T-cell (primary cell): ENCODE results near the gene MCCC1. TPM values are rescaled to one million over a fixed set of nuclear protein-coding genes. Genes with fewer than 3 reads are reported as not detected.
A peak's percentile ranks its signal among the peaks of the same experiment; 100 is the strongest.
"Not testable (repeated sequence)": the region's sequence is repeated elsewhere in the genome, so short reads cannot be mapped to it uniquely, and the experiment has no call there.

Source experiments
- ATAC-seq, 4 experiments: fragments of 200-7000 bp in 3 of 4; fragments of 150-1000 bp in 1 of 4; cut with Tn5 transposase; replicated peaks in 1 of 4; 1 replicate in 3 of 4; 2 replicates in 1 of 4; pipeline ENCODE4 v1.10.0; 2021; ENCODE audit warnings: moderate library complexity in 3 of 4, mild to moderate bottlenecking in 2 of 4, moderate number of reproducible peaks in 1 of 4
- CTCF ChIA-PET, 2 donors: fragments of 300-600 bp; sonication (Branson Sonifier 250); formaldehyde crosslinking; loops; one replicate each; lab custom pipeline; 2022; ENCODE audit warnings: antibody characterized with exemption in 2 of 2; lab: Charles Lee
- POLR2A ChIA-PET, 2 donors: fragments of 300-600 bp; sonication (Branson Sonifier 250); formaldehyde crosslinking; loops; one replicate each; lab custom pipeline; 2022; ENCODE audit warnings: antibody characterized with exemption in 2 of 2; lab: Charles Lee
- DNase-seq, 35 experiments: peaks; one replicate each; pipeline versions ENCODE4 v3.0.0 to v3.0.0-alpha.2; 2013 to 2023
- H3K27ac ChIP-seq: one replicate; pipeline ENCODE4 v1.5.1; 2013; ENCODE audit warnings: low read length
- H3K27me3 ChIP-seq, 2 experiments: replicated peaks in 1 of 2; 1 replicate in 1 of 2; 2 replicates in 1 of 2; pipeline versions ENCODE4 v1.6.1 to v1.7.0; 2013; ENCODE audit warnings: low read length in 1 of 2, mixed read lengths in 1 of 2; ENCODE audit not compliant: control insufficient read depth in 2 of 2, insufficient read depth in 2 of 2; ENCODE audit errors: extremely low read depth in 1 of 2
- H3K36me3 ChIP-seq, 2 donors: 1 replicate in 1 of 2; 2 replicates in 1 of 2; pipeline versions ENCODE4 v1.6.1 to v1.7.0; 2013; ENCODE audit warnings: low read length in 1 of 2; ENCODE audit not compliant: control insufficient read depth in 2 of 2, insufficient read depth in 1 of 2; ENCODE audit errors: extremely low read depth in 1 of 2
- H3K4me1 ChIP-seq, 2 experiments: 1 replicate in 1 of 2; 2 replicates in 1 of 2; pipeline versions ENCODE4 v1.6.1 to v1.7.0; 2013; ENCODE audit warnings: low read length in 2 of 2, mixed read lengths in 1 of 2; ENCODE audit not compliant: insufficient read depth in 2 of 2, control insufficient read depth in 1 of 2; ENCODE audit errors: extremely low read depth in 1 of 2
- H3K4me3 ChIP-seq, 2 donors: 1 replicate in 1 of 2; 2 replicates in 1 of 2; pipeline versions ENCODE4 v1.5.1 to v1.7.0; 2013; ENCODE audit warnings: mild to moderate bottlenecking in 2 of 2, low read length in 1 of 2, moderate library complexity in 1 of 2; ENCODE audit not compliant: control insufficient read depth in 1 of 2; ENCODE audit errors: extremely low read depth in 1 of 2
- H3K9me3 ChIP-seq: 2 replicates; pipeline ENCODE4 v1.7.0; 2013
- H3K27ac Mint-ChIP-seq, 2 donors: one replicate each; pipeline ENCODE4 v1.8.0; 2020 to 2021; ENCODE audit warnings: mild to moderate bottlenecking in 2 of 2, mixed read lengths in 2 of 2
- H3K27me3 Mint-ChIP-seq, 2 donors: one replicate each; pipeline ENCODE4 v1.8.0; 2021 to 2022; ENCODE audit warnings: mixed read lengths in 2 of 2
- H3K36me3 Mint-ChIP-seq: one replicate; pipeline ENCODE4 v1.8.0; 2021; ENCODE audit warnings: mixed read lengths
- H3K4me1 Mint-ChIP-seq, 3 donors: one replicate each; pipeline ENCODE4 v1.8.0; 2020 to 2022; ENCODE audit warnings: mixed read lengths in 3 of 3, mild to moderate bottlenecking in 1 of 3
- H3K4me3 Mint-ChIP-seq, 3 donors: one replicate each; pipeline ENCODE4 v1.8.0; 2020 to 2022; ENCODE audit warnings: mild to moderate bottlenecking in 3 of 3, mixed read lengths in 3 of 3, moderate library complexity in 3 of 3
- H3K9me3 Mint-ChIP-seq, 3 donors: one replicate each; pipeline ENCODE4 v1.8.0; 2020 to 2022; ENCODE audit warnings: mixed read lengths in 3 of 3
- whole genome bisulfite sequencing: methylation state at CpG from one replicate; pipeline ENCODE4 v1.1.5; 2013; ENCODE audit warnings: missing lambda C conversion rate; ENCODE audit not compliant: insufficient coverage; 5-methylcytosine and 5-hydroxymethylcytosine counted together
- total RNA-seq, 35 experiments: library from RNA in 6 of 35; stranded (reverse) in 6 of 35; fragments of 120-200 nt in 1 of 35; gene quantifications; one replicate each; pipeline versions ENCODE4 v1.2.1 to v1.2.4 and lab custom pipeline; 2013 to 2026

Gene MCCC1
- total RNA-seq, 5 donors from 2014 or later (not counting 1 experiment from before 2014, with no cell fraction given): 18.1 to 33.1 (median 26.0) TPM

DNA sequence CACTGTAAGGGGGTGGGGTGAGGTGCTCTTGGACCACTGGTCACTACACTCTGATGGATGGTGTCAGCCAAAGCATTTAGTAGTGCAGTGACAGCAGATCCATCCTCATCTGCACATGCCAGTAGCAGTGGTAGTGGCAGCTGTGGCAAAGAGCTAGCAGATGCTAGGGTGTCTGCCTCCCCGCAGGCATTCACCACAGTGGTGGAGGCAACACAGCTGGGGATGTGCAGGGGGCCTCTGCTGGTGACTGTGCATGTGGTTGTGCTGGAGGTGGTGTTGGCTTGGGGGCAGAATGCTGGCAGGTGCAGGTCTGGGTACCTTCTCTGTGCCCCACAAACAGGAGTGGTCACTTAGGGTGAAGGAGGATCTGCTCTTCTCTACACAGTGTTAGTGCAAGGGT, 99.5 kb downstream of the MCCC1 start:
- Mint-ChIP-seq H3K36me3 (peaks cover 4% of the 10 kb centered on the region), H3K27ac (no peak overlapping the region), H3K4me3 (no peak overlapping the region), H3K27me3 (peaks cover 0 to 2% of the 10 kb centered on the region in 2 donors), H3K4me1 (no peaks in the 10 kb centered on the region), H3K9me3 (peaks cover 0 to 3% (median 2%) of the 10 kb centered on the region in 3 donors)
- H3K27me3 ChIP-seq: no peaks in the 10 kb centered on the region
- CTCF ChIA-PET: no interaction called here
- no peaks in the 10 kb centered on the region for H3K9me3 ChIP-seq
- H3K4me1 ChIP-seq: no peaks in the 10 kb centered on the region
- H3K36me3 ChIP-seq: no peaks in the 10 kb centered on the region
- H3K27ac ChIP-seq: no peak overlapping the region
- DNase-seq (no peak), ATAC-seq (no peak)
- H3K4me3 ChIP-seq: no peak overlapping the region
- POLR2A ChIA-PET: no interaction called here
- no CpG with 5 or more reads among the region's 1 CpG for WGBS

DNA sequence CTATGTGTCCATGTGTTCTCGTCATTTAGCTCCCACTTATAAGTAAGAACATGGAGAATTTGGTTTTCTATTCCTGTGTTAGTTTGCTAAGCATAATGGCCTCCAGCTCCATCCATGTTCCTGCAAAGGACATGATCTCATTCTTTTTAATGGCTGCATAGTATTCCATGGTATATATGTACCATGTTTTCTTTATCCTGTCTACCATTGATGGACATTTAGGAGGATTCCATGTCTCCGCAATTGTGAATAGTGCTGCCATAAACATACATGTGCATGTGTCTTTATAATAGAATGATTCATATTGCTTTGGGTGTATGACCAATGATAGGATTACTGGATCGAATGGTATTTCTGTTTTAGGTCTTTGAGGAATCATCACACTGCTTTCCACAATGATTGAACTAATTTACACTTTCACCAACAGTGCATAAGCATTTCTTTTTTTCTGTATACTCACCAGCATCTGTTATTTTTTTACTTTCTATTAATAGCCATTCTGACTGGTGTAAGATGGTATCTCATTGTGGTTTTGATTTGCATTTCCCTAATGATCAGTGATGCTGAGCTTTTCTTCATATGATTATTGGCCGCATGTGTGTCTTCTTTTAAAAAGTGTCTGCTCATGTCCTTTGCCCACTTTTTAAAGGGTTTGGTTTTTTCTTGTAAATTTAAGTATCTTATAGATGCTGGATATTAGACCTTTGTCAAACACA, 105.7 kb downstream of the MCCC1 start:
- ATAC-seq, H3K4me3 ChIP-seq, CTCF ChIA-PET, H3K9me3 Mint-ChIP-seq, H3K4me1 Mint-ChIP-seq, H3K36me3 ChIP-seq, H3K27ac ChIP-seq, H3K9me3 ChIP-seq, H3K36me3 Mint-ChIP-seq, H3K4me3 Mint-ChIP-seq, POLR2A ChIA-PET, H3K27me3 Mint-ChIP-seq, H3K27ac Mint-ChIP-seq, DNase-seq, H3K4me1 ChIP-seq, H3K27me3 ChIP-seq: not testable (repeated sequence)
- no CpG with 5 or more reads among the region's 4 CpGs for WGBS

DNA sequence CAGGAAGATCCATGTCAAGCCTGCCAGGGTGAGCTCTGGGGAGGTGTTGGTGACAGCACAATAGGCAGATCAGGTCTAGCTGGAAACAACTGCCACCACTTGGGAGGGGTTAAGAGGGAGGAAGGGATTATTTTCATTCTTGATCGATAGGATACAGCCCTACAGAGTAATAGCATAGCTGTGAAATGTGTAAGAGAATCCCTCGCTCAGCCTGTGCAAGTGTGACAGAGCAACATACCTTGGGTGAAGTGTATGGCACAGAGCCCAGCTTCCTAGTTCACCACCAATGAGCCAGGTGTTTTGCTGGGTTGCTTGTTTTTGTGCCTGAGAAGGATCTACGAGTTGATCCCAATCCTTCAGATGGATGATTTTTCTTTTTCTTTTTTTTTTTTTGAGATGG, 109.7 kb downstream of the MCCC1 start:
- DNase-seq (no peak), ATAC-seq (no peak)
- ChIA-PET CTCF (no interaction called here), POLR2A (no interaction called here)
- Histone ChIP-seq H3K4me3 (no peak overlapping the region), H3K4me1 (no peaks in the 10 kb centered on the region), H3K27ac (no peak overlapping the region), H3K36me3 (no peaks in the 10 kb centered on the region), H3K27me3 (no peaks in the 10 kb centered on the region), H3K9me3 (no peaks in the 10 kb centered on the region)
- Mint-ChIP-seq H3K4me3 (no peak overlapping the region), H3K36me3 (no peaks in the 10 kb centered on the region), H3K27ac (no peak overlapping the region), H3K4me1 (peaks cover 0 to 3% (median 0%) of the 10 kb centered on the region in 3 donors), H3K9me3 (peaks cover 4 to 6% (median 4%) of the 10 kb centered on the region in 3 donors), H3K27me3 (no peaks in the 10 kb centered on the region)
- WGBS: 83% methylated on average over 1 of the region's 3 CpGs

DNA sequence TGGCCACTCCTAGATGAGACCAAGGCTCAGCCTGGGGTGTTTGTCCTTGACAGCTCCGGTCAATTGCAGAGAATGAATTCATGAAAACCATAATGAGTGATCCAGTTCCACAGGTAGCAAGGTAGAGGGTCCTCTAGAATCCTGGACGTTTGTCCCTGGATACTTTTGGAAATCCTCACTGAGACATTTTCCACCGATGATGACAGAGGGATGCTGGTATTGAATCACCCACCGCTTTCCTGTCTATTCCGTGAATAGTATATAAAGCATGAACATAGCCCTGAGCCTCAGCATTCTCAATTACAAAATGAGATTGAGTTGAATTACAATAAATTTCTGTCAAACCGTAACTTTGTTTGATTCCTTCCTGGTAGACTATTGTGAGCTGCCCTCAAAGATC, 113.3 kb downstream of the MCCC1 start:
- Histone ChIP-seq H3K9me3 (no peaks in the 10 kb centered on the region), H3K4me3 (no peak overlapping the region), H3K27ac (no peak overlapping the region), H3K27me3 (no peaks in the 10 kb centered on the region), H3K4me1 (peaks cover 0 to 4% of the 10 kb centered on the region in 2 experiments), H3K36me3 (no peaks in the 10 kb centered on the region)
- Mint-ChIP-seq H3K27ac (no peak overlapping the region), H3K36me3 (no peaks in the 10 kb centered on the region), H3K27me3 (no peaks in the 10 kb centered on the region), H3K9me3 (no peaks in the 10 kb centered on the region), H3K4me3 (no peak overlapping the region), H3K4me1 (peaks cover 5 to 7% (median 5%) of the 10 kb centered on the region in 3 donors)
- CTCF ChIA-PET: no interaction called here
- POLR2A ChIA-PET: no interaction called here
- ATAC-seq: no peak
- 79% methylated on average over 4 of the region's 6 CpGs for WGBS
- DNase-seq: no peak

DNA sequence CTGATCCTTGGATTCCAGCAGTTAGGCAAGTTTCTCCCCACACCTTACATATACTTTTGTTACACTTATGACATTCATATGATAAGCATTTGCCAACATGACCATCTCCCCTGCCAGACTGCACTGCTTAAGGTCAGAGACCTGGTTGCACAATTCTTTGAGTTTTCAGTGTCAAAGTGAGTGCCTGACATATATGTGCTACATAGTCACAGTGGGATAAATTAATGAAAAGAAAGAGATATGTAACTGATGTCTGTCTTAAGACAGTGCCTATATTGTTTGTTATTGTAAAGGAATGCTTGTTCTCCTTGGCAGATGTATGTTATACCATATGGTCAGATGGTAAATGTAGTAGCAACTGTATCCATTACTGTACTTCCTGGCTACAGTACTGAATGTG, 115.4 kb downstream of the MCCC1 start:
- no peak overlapping the region for H3K27ac Mint-ChIP-seq
- no peaks in the 10 kb centered on the region for H3K9me3 Mint-ChIP-seq
- ATAC-seq (no peak), DNase-seq (no peak)
- H3K36me3 ChIP-seq: no peaks in the 10 kb centered on the region
- H3K27ac ChIP-seq: no peak overlapping the region
- no peaks in the 10 kb centered on the region for H3K9me3 ChIP-seq
- peaks cover 14 to 17% (median 14%) of the 10 kb centered on the region in 3 donors for H3K4me1 Mint-ChIP-seq
- no peaks in the 10 kb centered on the region for H3K36me3 Mint-ChIP-seq
- H3K27me3 Mint-ChIP-seq: no peaks in the 10 kb centered on the region
- no peak overlapping the region for H3K4me3 ChIP-seq
- CTCF ChIA-PET: interaction anchor here in 1 of 2 donors (0.6 kb wide), 1 partner anchor 110 kb away, joined by 3 read pairs; no protein-coding TSS in a partner anchor
- POLR2A ChIA-PET: no interaction called here
- no peak overlapping the region for H3K4me3 Mint-ChIP-seq
- peaks cover 2 to 17% of the 10 kb centered on the region in 2 experiments for H3K4me1 ChIP-seq
- H3K27me3 ChIP-seq: no peaks in the 10 kb centered on the region

DNA sequence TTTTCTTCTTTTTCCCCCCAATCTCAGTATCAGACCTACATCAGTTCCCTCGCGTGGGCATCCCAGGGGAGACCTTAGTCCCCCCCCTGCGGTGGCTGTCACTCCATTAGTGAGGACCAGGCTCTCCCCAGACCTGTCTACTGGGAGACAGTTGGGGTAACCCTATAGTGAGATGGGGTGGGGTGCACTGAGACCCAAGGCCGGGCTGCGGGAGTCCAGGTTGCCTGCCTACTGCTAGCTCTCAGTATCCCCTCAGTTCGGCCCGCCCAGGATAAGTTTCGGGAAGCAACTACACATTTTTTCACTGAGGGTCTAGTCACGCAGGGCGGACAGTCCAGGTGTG, 118.3 kb downstream of the MCCC1 start:
- no peaks in the 10 kb centered on the region for H3K36me3 Mint-ChIP-seq
- peaks cover 34 to 35% (median 35%) of the 10 kb centered on the region in 3 donors for H3K4me1 Mint-ChIP-seq
- H3K4me3 Mint-ChIP-seq: no peak overlapping the region
- no peaks in the 10 kb centered on the region for H3K9me3 Mint-ChIP-seq
- H3K4me3 ChIP-seq: peak overlapping the region; percentile 53 to 62
- peak in 1 of 35 experiments; percentile 9 for DNase-seq
- H3K36me3 ChIP-seq: no peaks in the 10 kb centered on the region
- no peaks in the 10 kb centered on the region for H3K9me3 ChIP-seq
- H3K27me3 Mint-ChIP-seq: no peaks in the 10 kb centered on the region
- peak overlapping the region; percentile 69 to 90 for H3K27ac Mint-ChIP-seq
- no peaks in the 10 kb centered on the region for H3K27me3 ChIP-seq
- H3K4me1 ChIP-seq: peaks cover 2 to 23% of the 10 kb centered on the region in 2 experiments
- peak overlapping the region; percentile 64 for H3K27ac ChIP-seq
- WGBS: 94% methylated on average over 6 of the region's 10 CpGs
- ChIA-PET CTCF (interaction anchor here (0.9 to 1.4 kb wide), 3 partner anchors 12 to 71 kb away, joined by 3 to 4 read pairs (median 4); no protein-coding TSS in a partner anchor), POLR2A (interaction anchor here in 1 of 2 donors (0.5 kb wide), 1 partner anchor 70 kb away, joined by 5 read pairs; no protein-coding TSS in a partner anchor)
- peak in 2 of 4 experiments; percentile 1 to 2 for ATAC-seq
